ENCODE measurements around the gene APOBEC3B.

- TF ChIP-seq POLR2AphosphoS5 (IDR thresholded peaks at IDR 0.05), result no peak
- TF ChIP-seq CTCF (IDR thresholded peaks at IDR 0.05), result no peak
Observed at GRCh38 chr22:38974826-38975175, 7.3 kb upstream of the APOBEC3B start.

All from breast epithelium (tissue), 3 donors.